Right atrium auricular region (tissue), 2 donors: Measurements from ENCODE around the gene NOS1. TPM values are rescaled to one million over a fixed set of nuclear protein-coding genes. Genes with fewer than 3 reads are reported as not detected.
"Not testable (repeated sequence)": the region's sequence is repeated elsewhere in the genome, so short reads cannot be mapped to it uniquely, and the experiment has no call there.

Experiments used
- DNase-seq: peaks from one replicate; pipeline ENCODE4 v3.0.0-alpha.2; 2019; ENCODE audit warnings: low spot score
- H3K27ac ChIP-seq, 2 donors: fragments of 200-600 bp; sonication (generic); 1 replicate in 1 of 2; 2 replicates in 1 of 2; pipeline ENCODE4 v1.5.1; 2016 to 2019
- H3K27me3 ChIP-seq, 2 donors: fragments of 200-600 bp; sonication (generic); one replicate each; pipeline versions ENCODE4 v1.5.1 to v1.6.0; 2017 to 2019
- H3K36me3 ChIP-seq: fragments of 200-600 bp; sonication (generic); one replicate; pipeline ENCODE4 v1.5.1; 2016
- H3K4me1 ChIP-seq, 2 donors: fragments of 200-600 bp; sonication (generic); one replicate each; pipeline versions ENCODE4 v1.5.1 to v1.6.0; 2017 to 2019
- H3K4me3 ChIP-seq, 2 donors: fragments of 200-600 bp; sonication (generic); 1 replicate in 1 of 2; 2 replicates in 1 of 2; pipeline ENCODE4 v1.5.1; 2017 to 2019; ENCODE audit warnings: mild to moderate bottlenecking in 1 of 2, moderate library complexity in 1 of 2
- H3K9me3 ChIP-seq, 2 donors: fragments of 200-600 bp; sonication (generic); one replicate each; pipeline ENCODE4 v1.5.1; 2019
- CTCF ChIP-seq, 2 donors: fragments of 200-600 bp; sonication (generic); IDR thresholded peaks; one replicate each; pipeline ENCODE4 v1.5.1; 2019; ENCODE audit warnings: antibody characterized with exemption in 2 of 2
- total RNA-seq, 2 donors: library from RNA; depleted of rRNA; stranded (reverse); fragments of >200 nt; gene quantifications; one replicate each; pipeline ENCODE4 v1.1.0, GENCODE V29; 2016

The NOS1 gene
- total RNA-seq, 2 donors from 2014 or later: 0.04 to 0.67 TPM

GRCh38 chr12:117225179-117225578 is 136.2 kb downstream of the NOS1 start:
- Histone ChIP-seq H3K4me3 (no peak overlapping the region), H3K27ac (no peak overlapping the region), H3K27me3 (no peaks in the 10 kb centered on the region), H3K36me3 (no peaks in the 10 kb centered on the region), H3K9me3 (no peaks in the 10 kb centered on the region), H3K4me1 (no peaks in the 10 kb centered on the region)
- DNase-seq: no peak
- TF ChIP-seq CTCF (IDR thresholded peaks at IDR 0.05): no peak

- not testable (repeated sequence) for H3K36me3 ChIP-seq, DNase-seq, H3K27me3 ChIP-seq, H3K4me3 ChIP-seq, H3K27ac ChIP-seq, H3K4me1 ChIP-seq, H3K9me3 ChIP-seq
Observed at GRCh38 chr12:117220947-117221346, 140.5 kb downstream of the NOS1 start.

- no peak overlapping the region for H3K4me3 ChIP-seq
- no peaks in the 10 kb centered on the region for H3K27me3 ChIP-seq
- H3K27ac ChIP-seq: no peak overlapping the region
- DNase-seq: no peak
- H3K4me1 ChIP-seq: no peaks in the 10 kb centered on the region
- no peak for TF ChIP-seq CTCF (IDR thresholded peaks at IDR 0.05)
- no peaks in the 10 kb centered on the region for H3K36me3 ChIP-seq
- no peaks in the 10 kb centered on the region for H3K9me3 ChIP-seq
Observed at GRCh38 chr12:117218149-117218548, 143.3 kb downstream of the NOS1 start.

GRCh38 chr12:117216686-117217085 is 144.7 kb downstream of the NOS1 start:
- no peaks in the 10 kb centered on the region for H3K27me3 ChIP-seq
- no peaks in the 10 kb centered on the region for H3K9me3 ChIP-seq
- no peak overlapping the region for H3K4me3 ChIP-seq
- no peak for DNase-seq
- H3K4me1 ChIP-seq: no peaks in the 10 kb centered on the region
- no peak for TF ChIP-seq CTCF (IDR thresholded peaks at IDR 0.05)
- H3K36me3 ChIP-seq: no peaks in the 10 kb centered on the region
- no peak overlapping the region for H3K27ac ChIP-seq

GRCh38 chr12:117214797-117215196 is 146.6 kb downstream of the NOS1 start:
- Histone ChIP-seq H3K27ac (no peak overlapping the region), H3K36me3 (no peaks in the 10 kb centered on the region), H3K27me3 (no peaks in the 10 kb centered on the region), H3K9me3 (no peaks in the 10 kb centered on the region), H3K4me1 (no peaks in the 10 kb centered on the region), H3K4me3 (no peak overlapping the region)
- DNase-seq: no peak
- TF ChIP-seq CTCF (IDR thresholded peaks at IDR 0.05): no peak

GRCh38 chr12:117213295-117213808 is 148.1 kb downstream of the NOS1 start:
- TF ChIP-seq CTCF (IDR thresholded peaks at IDR 0.05): no peak
- Histone ChIP-seq H3K9me3 (no peaks in the 10 kb centered on the region), H3K27me3 (no peaks in the 10 kb centered on the region), H3K27ac (no peak overlapping the region), H3K4me3 (no peak overlapping the region), H3K4me1 (no peaks in the 10 kb centered on the region), H3K36me3 (no peaks in the 10 kb centered on the region)
- DNase-seq: no peak
